Neuronal stem cell (in vitro differentiated cells): Measurements from ENCODE around the gene WDR93.
"Not testable (repeated sequence)": the region's sequence is repeated elsewhere in the genome, so short reads cannot be mapped to it uniquely, and the experiment has no call there.

Experiments used
- DNase-seq: peaks from one replicate; pipeline ENCODE4 v3.0.0-alpha.2; 2013; ENCODE audit warnings: low spot score
- H2AFZ ChIP-seq: one replicate; pipeline ENCODE4 v1.6.1; 2013; ENCODE audit warnings: mild to moderate bottlenecking, low read length, inconsistent platforms
- H2AK5ac ChIP-seq: 2 replicates; pipeline ENCODE4 v1.6.1; 2013; ENCODE audit warnings: low read depth, mild to moderate bottlenecking, inconsistent platforms, low read length, moderate library complexity, mixed read lengths
- H2BK120ac ChIP-seq: 2 replicates; pipeline ENCODE4 v1.6.1; 2013; ENCODE audit warnings: low read depth, mild to moderate bottlenecking, inconsistent platforms, low read length, moderate library complexity, mixed read lengths
- H2BK12ac ChIP-seq: one replicate; pipeline ENCODE4 v1.6.1; 2013; ENCODE audit warnings: low read length, inconsistent platforms
- H2BK15ac ChIP-seq: 2 replicates; pipeline ENCODE4 v1.6.1; 2013; ENCODE audit warnings: mild to moderate bottlenecking, low read length, inconsistent platforms, mixed read lengths
- H2BK5ac ChIP-seq: one replicate; pipeline ENCODE4 v1.6.1; 2013; ENCODE audit warnings: inconsistent platforms, mild to moderate bottlenecking, low read length, moderate library complexity
- H3K14ac ChIP-seq: one replicate; pipeline ENCODE4 v1.6.1; 2013; ENCODE audit warnings: low read length, inconsistent platforms
- H3K18ac ChIP-seq: 2 replicates; pipeline ENCODE4 v1.6.1; 2013; ENCODE audit warnings: low read length, inconsistent platforms
- H3K23ac ChIP-seq: 2 replicates; pipeline ENCODE4 v1.6.1; 2013; ENCODE audit warnings: low read depth, mild to moderate bottlenecking, mixed read lengths, low read length, inconsistent platforms; ENCODE audit not compliant: poor library complexity
- H3K27ac ChIP-seq: replicated peaks from 3 replicates; pipeline ENCODE4 v1.5.1; 2013; ENCODE audit warnings: low read length, inconsistent platforms
- H3K27me3 ChIP-seq, 3 experiments: 2 replicates each; pipeline ENCODE4 v1.6.1; 2013; ENCODE audit warnings: low read length in 3 of 3, mild to moderate bottlenecking in 2 of 3, inconsistent platforms in 1 of 3, low read depth in 1 of 3, mixed read lengths in 1 of 3, moderate library complexity in 1 of 3; ENCODE audit not compliant: control insufficient read depth in 3 of 3, insufficient read depth in 3 of 3
- H3K36me3 ChIP-seq, 2 donors: replicated peaks in 1 of 2; 2 replicates each; pipeline ENCODE4 v1.6.1; 2013; ENCODE audit warnings: low read length in 2 of 2; ENCODE audit not compliant: control insufficient read depth in 2 of 2, insufficient read depth in 2 of 2
- H3K4ac ChIP-seq: 2 replicates; pipeline ENCODE4 v1.6.1; 2013; ENCODE audit warnings: inconsistent platforms, mild to moderate bottlenecking, low read length, moderate library complexity
- H3K4me1 ChIP-seq, 2 donors: 1 replicate in 1 of 2; 2 replicates in 1 of 2; pipeline ENCODE4 v1.6.1; 2013; ENCODE audit warnings: low read length in 2 of 2, low read depth in 1 of 2; ENCODE audit not compliant: control insufficient read depth in 2 of 2, insufficient read depth in 1 of 2
- H3K4me2 ChIP-seq: one replicate; pipeline ENCODE4 v1.6.1; 2013; ENCODE audit warnings: mild to moderate bottlenecking, low read length, inconsistent platforms; ENCODE audit not compliant: insufficient read depth, poor library complexity, severe bottlenecking
- H3K4me3 ChIP-seq, 2 donors: 2 replicates each; pipeline ENCODE4 v1.5.1; 2013; ENCODE audit warnings: low read length in 2 of 2, mild to moderate bottlenecking in 2 of 2, inconsistent platforms in 1 of 2, moderate library complexity in 1 of 2
- H3K79me1 ChIP-seq: one replicate; pipeline ENCODE4 v1.6.1; 2013; ENCODE audit warnings: low read depth, mild to moderate bottlenecking, inconsistent platforms, low read length, moderate library complexity
- H3K9ac ChIP-seq: one replicate; pipeline ENCODE4 v1.6.1; 2013; ENCODE audit warnings: mild to moderate bottlenecking, low read depth, low read length, inconsistent platforms; ENCODE audit not compliant: poor library complexity
- H3K9me3 ChIP-seq, 2 donors: replicated peaks in 1 of 2; 2 replicates each; pipeline versions ENCODE3 to v1.6.1; 2013; ENCODE audit warnings: low read length in 2 of 2, mild to moderate bottlenecking in 2 of 2, inconsistent platforms in 1 of 2, low read depth in 1 of 2, mixed read lengths in 1 of 2, moderate library complexity in 1 of 2; ENCODE audit not compliant: control insufficient read depth in 2 of 2, insufficient read depth in 1 of 2
- H4K8ac ChIP-seq: one replicate; pipeline ENCODE4 v1.6.1; 2013; ENCODE audit warnings: low read depth, mild to moderate bottlenecking, inconsistent platforms, low read length, moderate library complexity
- H4K91ac ChIP-seq: one replicate; pipeline ENCODE4 v1.6.1; 2013; ENCODE audit warnings: low read length, low read depth, mild to moderate bottlenecking, inconsistent platforms; ENCODE audit not compliant: poor library complexity
- WGBS, 2 donors: extraction: QIAGEN DNeasy Blood & Tissue Kit; methylation state at CpG; one replicate each; pipeline ENCODE4 v1.1.7; 2013; ENCODE audit warnings: missing lambda C conversion rate in 2 of 2, mixed read lengths in 1 of 2; ENCODE audit not compliant: insufficient read length in 2 of 2, insufficient replicate concordance in 1 of 2; ENCODE audit errors: extremely low coverage in 2 of 2; 5-methylcytosine and 5-hydroxymethylcytosine counted together

The WDR93 gene

GRCh38 chr15:89685995-89686394, 4.6 kb upstream of the WDR93 start:
- Histone ChIP-seq H3K4ac (no peak overlapping the region), H3K4me3 (no peak overlapping the region), H3K4me1 (peaks cover 0 to 2% of the 10 kb centered on the region in 2 donors), H3K23ac (no peak overlapping the region), H3K27ac (no peak overlapping the region), H2AK5ac (no peak overlapping the region), H2BK120ac (no peak overlapping the region), H3K9ac (no peak overlapping the region), H4K91ac (no peak overlapping the region), H3K79me1 (no peaks in the 10 kb centered on the region), H4K8ac (no peak overlapping the region), H2AFZ (no peak overlapping the region), H3K9me3 (no peaks in the 10 kb centered on the region), H3K36me3 (no peaks in the 10 kb centered on the region), H3K18ac (no peak overlapping the region), H2BK12ac (no peak overlapping the region), H2BK15ac (no peak overlapping the region), H3K27me3 (peaks cover 0 to 2% (median 0%) of the 10 kb centered on the region in 3 experiments), H3K4me2 (no peak overlapping the region), H3K14ac (no peak overlapping the region), H2BK5ac (no peak overlapping the region)
- WGBS, 2 donors: no CpG with 5 or more reads among the region's 2 CpGs
- no peak for DNase-seq

- Histone ChIP-seq H4K91ac (no peak overlapping the region), H2AK5ac (no peak overlapping the region), H2BK12ac (no peak overlapping the region), H3K79me1 (no peaks in the 10 kb centered on the region), H3K4me1 (peaks cover 0 to 2% of the 10 kb centered on the region in 2 donors), H2BK15ac (no peak overlapping the region), H3K4me2 (no peak overlapping the region), H3K9ac (no peak overlapping the region), H3K18ac (no peak overlapping the region), H2BK5ac (no peak overlapping the region), H2BK120ac (no peak overlapping the region), H3K27me3 (peaks cover 0 to 2% (median 0%) of the 10 kb centered on the region in 3 experiments), H3K4me3 (no peak overlapping the region), H3K9me3 (no peaks in the 10 kb centered on the region), H3K4ac (no peak overlapping the region), H3K14ac (no peak overlapping the region), H4K8ac (no peak overlapping the region), H3K27ac (no peak overlapping the region), H3K36me3 (no peaks in the 10 kb centered on the region), H2AFZ (no peak overlapping the region), H3K23ac (no peak overlapping the region)
- DNase-seq: no peak
Observed at GRCh38 chr15:89686522-89686921, 4.1 kb upstream of the WDR93 start.

GRCh38 chr15:89689930-89690275, 708 bp upstream of the WDR93 start:
- Histone ChIP-seq H4K8ac (peak overlapping the region; percentile 52), H3K9ac (peak overlapping the region; percentile 86), H3K4me3 (peak overlapping the region; percentile 61 to 94), H3K4me2 (peak overlapping the region; percentile 88), H3K27me3 (peaks cover 0 to 22% (median 6%) of the 10 kb centered on the region in 3 experiments), H2AFZ (peak overlapping the region; percentile 90), H3K23ac (peak overlapping the region; percentile 29)
- not testable (repeated sequence) for H2AK5ac ChIP-seq, H2BK15ac ChIP-seq, H2BK5ac ChIP-seq, H3K27ac ChIP-seq, DNase-seq, H2BK12ac ChIP-seq, H3K9me3 ChIP-seq, H3K4me1 ChIP-seq, H3K4ac ChIP-seq, H3K14ac ChIP-seq, H3K36me3 ChIP-seq, H2BK120ac ChIP-seq, H3K18ac ChIP-seq, H4K91ac ChIP-seq, H3K79me1 ChIP-seq
- WGBS, 2 donors: no CpG with 5 or more reads among the region's 15 CpGs

DNA sequence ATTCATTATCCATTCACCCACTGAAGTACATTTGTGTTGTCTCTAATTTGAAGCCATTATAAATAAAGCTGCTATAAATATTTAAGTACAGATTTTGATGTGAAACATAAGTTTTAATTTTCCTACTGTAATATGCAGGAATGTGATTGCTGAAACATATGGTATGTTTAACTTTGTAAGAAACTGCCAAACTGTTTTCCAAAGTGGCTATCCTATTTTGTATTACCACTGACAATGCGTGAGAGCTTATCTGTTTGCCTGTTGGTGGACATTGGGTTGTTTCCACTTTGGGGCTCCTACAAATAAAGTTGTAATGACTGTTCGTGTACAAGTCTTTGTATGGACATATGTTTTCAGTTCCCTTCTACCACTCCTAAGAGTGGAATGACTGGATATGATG, 2.5 kb downstream of the WDR93 start:
- Histone ChIP-seq H3K4me3 (no peak overlapping the region), H3K4ac (no peak overlapping the region), H2AFZ (no peak overlapping the region), H3K36me3 (no peaks in the 10 kb centered on the region), H2BK120ac (no peak overlapping the region), H3K27me3 (peaks cover 0 to 26% (median 6%) of the 10 kb centered on the region in 3 experiments), H3K9ac (no peak overlapping the region), H2AK5ac (no peak overlapping the region), H4K8ac (no peak overlapping the region), H2BK5ac (no peak overlapping the region), H3K9me3 (peaks cover 0 to 2% of the 10 kb centered on the region in 2 donors), H2BK15ac (no peak overlapping the region), H3K4me1 (peaks cover 0 to 2% of the 10 kb centered on the region in 2 donors), H3K23ac (no peak overlapping the region), H2BK12ac (no peak overlapping the region), H3K79me1 (no peaks in the 10 kb centered on the region), H3K14ac (no peak overlapping the region), H3K4me2 (no peak overlapping the region), H4K91ac (no peak overlapping the region), H3K18ac (no peak overlapping the region), H3K27ac (no peak overlapping the region)
- WGBS, 2 donors: no CpG with 5 or more reads among the region's 2 CpGs
- DNase-seq: no peak
